ENCODE measurements around the gene TTC33.

DNA sequence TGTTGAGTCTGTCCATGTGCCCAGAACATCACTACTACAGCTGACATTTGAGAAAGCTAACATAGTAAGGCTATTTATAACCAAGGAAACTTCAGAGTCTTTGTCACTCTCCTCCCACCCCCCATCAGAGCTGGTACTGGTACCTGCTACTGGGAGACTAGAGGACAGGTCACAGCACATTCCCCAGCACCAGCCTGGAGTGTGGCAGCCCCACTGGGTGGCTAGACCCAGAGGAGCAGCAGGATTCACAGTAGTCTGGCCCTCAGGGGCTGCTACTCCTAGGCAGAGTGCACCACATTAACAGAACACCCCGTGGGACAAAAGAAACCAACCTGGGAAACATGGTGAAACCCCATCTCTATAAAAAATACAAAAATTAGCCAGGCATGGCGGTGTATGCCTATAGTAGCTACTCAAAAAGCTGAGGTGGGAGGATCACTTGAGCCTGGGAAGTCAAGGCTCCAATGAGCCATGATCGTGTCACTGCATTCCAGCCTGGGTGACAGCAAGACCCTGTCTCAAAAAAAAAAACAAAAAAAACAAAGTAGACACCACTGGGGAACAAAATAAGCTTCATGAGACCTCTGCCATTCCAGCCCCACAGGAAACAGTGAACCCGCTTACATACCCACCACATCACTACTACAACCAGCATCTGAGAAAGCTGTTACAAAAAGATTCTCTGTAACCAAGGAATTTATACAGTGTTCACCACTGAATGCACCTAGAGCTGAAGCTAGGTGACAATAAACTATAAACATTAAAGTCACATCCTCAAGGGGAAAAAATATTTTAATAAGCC, 102.3 kb downstream of the TTC33 start:
- TF ChIP-seq, protein P1, sequence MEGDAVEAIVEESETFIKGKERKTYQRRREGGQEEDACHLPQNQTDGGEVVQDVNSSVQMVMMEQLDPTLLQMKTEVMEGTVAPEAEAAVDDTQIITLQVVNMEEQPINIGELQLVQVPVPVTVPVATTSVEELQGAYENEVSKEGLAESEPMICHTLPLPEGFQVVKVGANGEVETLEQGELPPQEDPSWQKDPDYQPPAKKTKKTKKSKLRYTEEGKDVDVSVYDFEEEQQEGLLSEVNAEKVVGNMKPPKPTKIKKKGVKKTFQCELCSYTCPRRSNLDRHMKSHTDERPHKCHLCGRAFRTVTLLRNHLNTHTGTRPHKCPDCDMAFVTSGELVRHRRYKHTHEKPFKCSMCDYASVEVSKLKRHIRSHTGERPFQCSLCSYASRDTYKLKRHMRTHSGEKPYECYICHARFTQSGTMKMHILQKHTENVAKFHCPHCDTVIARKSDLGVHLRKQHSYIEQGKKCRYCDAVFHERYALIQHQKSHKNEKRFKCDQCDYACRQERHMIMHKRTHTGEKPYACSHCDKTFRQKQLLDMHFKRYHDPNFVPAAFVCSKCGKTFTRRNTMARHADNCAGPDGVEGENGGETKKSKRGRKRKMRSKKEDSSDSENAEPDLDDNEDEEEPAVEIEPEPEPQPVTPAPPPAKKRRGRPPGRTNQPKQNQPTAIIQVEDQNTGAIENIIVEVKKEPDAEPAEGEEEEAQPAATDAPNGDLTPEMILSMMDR (IDR thresholded peaks at IDR 0.05): no peak
- TF ChIP-seq POLR2AphosphoS5 (IDR thresholded peaks at IDR 0.05; ENCODE audit: low read depth, low read length): no peak
- TF ChIP-seq EP300 (IDR thresholded peaks at IDR 0.05; ENCODE audit: borderline replicate concordance in 1 of 2, low read depth in 1 of 2, low read length in 1 of 2): no peak
- no peak for TF ChIP-seq MEF2A (IDR thresholded peaks at IDR 0.05; ENCODE audit: borderline replicate concordance, low read depth)
- TF ChIP-seq EZH2phosphoT487 (IDR thresholded peaks at IDR 0.05; ENCODE audit: borderline replicate concordance, low read depth): no peak

Data from SK-N-SH (cell line).